ENCODE data around the gene BDNF. TPM values are rescaled to one million over a fixed set of nuclear protein-coding genes. Genes with fewer than 3 reads are reported as not detected.

Gene BDNF
- polyA plus RNA-seq, 1 experiment, result 85.6 TPM

- H3K27me3 ChIP-seq (ENCODE audit: control insufficient read depth, insufficient read depth, low read length), result no peaks in the 10 kb centered on the region
- no peaks in the 10 kb centered on the region for H3K9me3 ChIP-seq (ENCODE audit: control insufficient read depth, insufficient read depth, low read length)
- DNase-seq (ENCODE audit: low read depth, low spot score), result no peak
- ChIA-PET CTCF (no interaction called here), POLR2A (interaction anchor here (0.7 kb wide), 1 partner anchor 1037 kb away, joined by 3 read pairs; no protein-coding TSS in a partner anchor)
- no peak overlapping the region for H3K27ac ChIP-seq (ENCODE audit: low read depth, low read length)
- H3K4me3 ChIP-seq (ENCODE audit: low read depth, low read length), result no peak overlapping the region
- no peak for TF ChIP-seq CTCF (IDR thresholded peaks at IDR 0.05; ENCODE audit: low read depth, low read length)
These were observed 36.9 kb downstream of the BDNF start for GRCh38 chr11:27663326-27663725.

- ChIA-PET POLR2A (no interaction called here), CTCF (no interaction called here)
- DNase-seq (ENCODE audit: low read depth, low spot score), result no peak
- H3K27ac ChIP-seq (ENCODE audit: low read depth, low read length), result no peak overlapping the region
- H3K27me3 ChIP-seq (ENCODE audit: control insufficient read depth, insufficient read depth, low read length), result no peaks in the 10 kb centered on the region
- no peak for TF ChIP-seq CTCF (IDR thresholded peaks at IDR 0.05; ENCODE audit: low read depth, low read length)
- H3K4me3 ChIP-seq (ENCODE audit: low read depth, low read length), result no peak overlapping the region
- no peaks in the 10 kb centered on the region for H3K9me3 ChIP-seq (ENCODE audit: control insufficient read depth, insufficient read depth, low read length)
These were observed 40.1 kb downstream of the BDNF start for GRCh38 chr11:27660171-27660570.

- no peak overlapping the region for H3K4me3 ChIP-seq (ENCODE audit: low read depth, low read length)
- H3K9me3 ChIP-seq (ENCODE audit: control insufficient read depth, insufficient read depth, low read length), result no peaks in the 10 kb centered on the region
- no peaks in the 10 kb centered on the region for H3K27me3 ChIP-seq (ENCODE audit: control insufficient read depth, insufficient read depth, low read length)
- H3K27ac ChIP-seq (ENCODE audit: low read depth, low read length), result no peak overlapping the region
- DNase-seq (ENCODE audit: low read depth, low spot score), result no peak
- ChIA-PET POLR2A (no interaction called here), CTCF (no interaction called here)
- TF ChIP-seq CTCF (IDR thresholded peaks at IDR 0.05; ENCODE audit: low read depth, low read length), result no peak
These were observed 41.6 kb downstream of the BDNF start for GRCh38 chr11:27658535-27659236.

GRCh38 chr11:27656806-27657483 is 43.3 kb downstream of the BDNF start:
- ChIA-PET CTCF (no interaction called here), POLR2A (no interaction called here)
- H3K4me3 ChIP-seq (ENCODE audit: low read depth, low read length), result no peak overlapping the region

More at GRCh38 chr11:27656806-27657483, 43.3 kb downstream of the BDNF start:
- Histone ChIP-seq H3K9me3 (ENCODE audit: control insufficient read depth, insufficient read depth, low read length) (no peaks in the 10 kb centered on the region), H3K27me3 (ENCODE audit: control insufficient read depth, insufficient read depth, low read length) (no peaks in the 10 kb centered on the region), H3K27ac (ENCODE audit: low read depth, low read length) (no peak overlapping the region)
- DNase-seq (ENCODE audit: low read depth, low spot score), result no peak
- no peak for TF ChIP-seq CTCF (IDR thresholded peaks at IDR 0.05; ENCODE audit: low read depth, low read length)

Data from AG04450 (cell line).